SW480 (cell line): Measurements from ENCODE around the gene DCBLD1.

Source experiments
- DNase-seq: peaks from one replicate; pipeline ENCODE4 v3.0.0-alpha.2; 2016; ENCODE audit warnings: low spot score

Gene DCBLD1

GRCh38 chr6:117472667-117473066 lies 9.8 kb upstream of the DCBLD1 start:
- DNase-seq: no peak

GRCh38 chr6:117473401-117473800 lies 9.1 kb upstream of the DCBLD1 start:
- DNase-seq: no peak

GRCh38 chr6:117477988-117478852 lies 4.3 kb upstream of the DCBLD1 start:
- peak; percentile 10 for DNase-seq

- DNase-seq: no peak
Measured at GRCh38 chr6:117478853-117479231, 3.6 kb upstream of the DCBLD1 start.

GRCh38 chr6:117480651-117481050 lies 1.8 kb upstream of the DCBLD1 start:
- no peak for DNase-seq

- DNase-seq: no peak
Measured at GRCh38 chr6:117481278-117481925, 1.1 kb upstream of the DCBLD1 start.

GRCh38 chr6:117481926-117482239 lies 591 bp upstream of the DCBLD1 start:
- peak; percentile 6 for DNase-seq

- peak; percentile 61 for DNase-seq
Measured at GRCh38 chr6:117483004-117483644, 650 bp downstream of the DCBLD1 start.

- peak; percentile 46 for DNase-seq
Measured at GRCh38 chr6:117483645-117484016, 1.2 kb downstream of the DCBLD1 start.

GRCh38 chr6:117484052-117484646 lies 1.7 kb downstream of the DCBLD1 start:
- DNase-seq: no peak

GRCh38 chr6:117485433-117485832 lies 3.0 kb downstream of the DCBLD1 start:
- no peak for DNase-seq

GRCh38 chr6:117487821-117488220 lies 5.3 kb downstream of the DCBLD1 start:
- DNase-seq: no peak

- DNase-seq: no peak
Measured at GRCh38 chr6:117489003-117489402, 6.5 kb downstream of the DCBLD1 start.

GRCh38 chr6:117491916-117492315 lies 9.4 kb downstream of the DCBLD1 start:
- no peak for DNase-seq

GRCh38 chr6:117493470-117493869 lies 11.0 kb downstream of the DCBLD1 start:
- DNase-seq: no peak

GRCh38 chr6:117494283-117494682 lies 11.8 kb downstream of the DCBLD1 start:
- DNase-seq: no peak

GRCh38 chr6:117494694-117495318 lies 12.3 kb downstream of the DCBLD1 start:
- no peak for DNase-seq

- no peak for DNase-seq
Measured at GRCh38 chr6:117495425-117495824, 13.0 kb downstream of the DCBLD1 start.

- no peak for DNase-seq
Measured at GRCh38 chr6:117495869-117496268, 13.4 kb downstream of the DCBLD1 start.

GRCh38 chr6:117496383-117496990 lies 14.0 kb downstream of the DCBLD1 start:
- DNase-seq: no peak

- no peak for DNase-seq
Measured at GRCh38 chr6:117497237-117497636, 14.8 kb downstream of the DCBLD1 start.

- no peak for DNase-seq
Measured at GRCh38 chr6:117498159-117498558, 15.7 kb downstream of the DCBLD1 start.
